Measurements from ENCODE around the gene HOXD11.

Gene HOXD11

DNA sequence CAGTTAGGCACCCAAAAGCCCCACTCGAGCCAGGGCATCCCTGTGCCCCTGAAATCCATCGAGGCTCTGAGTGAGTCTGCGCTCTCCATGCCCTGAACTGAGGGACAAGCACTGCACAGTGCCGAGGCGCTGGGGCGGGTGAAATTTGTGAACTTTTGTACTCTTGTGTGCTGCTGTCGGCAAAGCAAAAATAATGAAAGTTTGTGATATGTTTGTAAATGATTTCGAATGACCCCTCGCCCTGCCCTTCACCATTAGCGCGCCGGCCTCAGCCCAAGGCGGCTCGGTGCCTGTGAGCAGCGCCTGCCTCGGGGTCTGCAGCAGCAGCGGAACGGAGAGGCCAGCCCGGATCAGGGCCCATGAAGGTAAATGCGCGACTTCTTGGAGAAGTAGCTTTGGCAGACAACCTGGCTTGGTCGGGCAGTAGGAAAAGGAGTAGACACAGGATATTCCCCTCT lies 42.4 kb downstream of the HOXD11 start:
- DNase-seq (ENCODE audit: low read depth) = no peak

DNA sequence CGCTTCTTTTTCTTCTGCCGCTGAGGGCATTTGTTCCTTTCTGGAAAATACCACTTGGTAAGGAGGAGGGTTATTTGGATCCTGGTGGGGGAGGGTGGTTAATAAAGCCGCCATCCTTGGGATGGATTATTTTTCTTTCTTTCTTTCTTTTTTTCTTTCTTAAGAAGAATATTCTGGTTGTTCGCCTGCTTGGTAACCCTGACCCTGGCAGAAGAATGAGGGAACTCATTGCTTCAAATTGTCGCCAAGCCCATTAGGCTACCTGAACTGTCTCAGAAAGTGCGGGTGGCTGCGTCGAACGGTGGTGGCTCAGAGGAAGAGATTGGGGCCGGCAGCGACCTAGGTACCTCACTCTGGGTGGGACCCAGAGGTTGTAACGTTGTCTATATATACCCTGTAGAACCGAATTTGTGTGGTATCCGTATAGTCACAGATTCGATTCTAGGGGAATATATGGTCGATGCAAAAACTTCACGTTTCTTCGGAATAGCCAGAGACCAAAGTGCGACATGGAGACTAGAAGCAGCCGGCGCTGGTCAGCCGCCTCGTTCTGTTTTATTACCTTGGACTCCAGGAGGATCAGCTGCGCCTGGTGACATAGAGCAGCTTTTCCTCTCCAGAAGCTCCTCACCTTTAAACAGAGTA lies 43.0 kb downstream of the HOXD11 start:
- no peak for DNase-seq (ENCODE audit: low read depth)

DNA sequence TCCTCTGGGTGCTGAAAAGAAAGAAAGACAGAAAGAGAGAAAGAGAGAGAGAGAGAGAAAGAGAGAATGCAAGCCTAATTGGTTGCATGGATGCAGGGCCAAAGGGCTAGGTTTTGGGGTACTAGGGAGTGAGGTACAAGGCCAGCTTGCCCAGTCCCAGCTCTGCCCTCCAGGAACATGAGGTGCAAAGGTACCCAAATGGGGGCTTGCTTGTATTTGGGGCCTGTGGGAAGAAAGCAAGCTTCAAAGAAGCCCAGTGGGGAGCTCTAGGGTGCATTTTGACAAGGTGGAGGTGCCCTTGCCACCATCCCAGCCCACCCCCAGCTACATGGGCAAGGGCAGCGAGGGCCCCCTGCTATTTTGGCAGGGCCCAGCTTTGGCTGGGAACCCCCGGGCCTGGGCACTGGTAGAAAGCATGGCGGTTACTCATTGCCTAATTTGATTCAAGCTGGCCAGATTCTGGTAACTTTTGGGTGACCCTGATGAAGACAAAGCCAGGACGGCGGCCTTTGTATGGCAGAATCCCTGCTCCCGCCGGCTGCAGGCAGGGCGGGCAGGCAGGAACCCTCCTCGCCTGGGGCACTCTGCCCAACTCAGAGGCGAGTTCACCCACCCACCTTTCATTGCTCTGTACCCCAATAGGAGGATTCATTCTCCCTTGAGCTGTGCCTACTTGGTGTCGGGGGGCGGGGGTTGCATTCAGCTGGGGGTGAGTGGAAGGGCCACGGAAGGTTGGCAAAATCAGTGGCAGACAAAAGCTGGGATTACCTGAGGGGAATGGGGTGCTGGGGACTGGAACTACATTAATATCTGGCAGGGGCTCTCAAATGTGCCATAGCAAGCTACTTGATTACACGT lies 43.7 kb downstream of the HOXD11 start:
- no peak for DNase-seq (ENCODE audit: low read depth)

DNA sequence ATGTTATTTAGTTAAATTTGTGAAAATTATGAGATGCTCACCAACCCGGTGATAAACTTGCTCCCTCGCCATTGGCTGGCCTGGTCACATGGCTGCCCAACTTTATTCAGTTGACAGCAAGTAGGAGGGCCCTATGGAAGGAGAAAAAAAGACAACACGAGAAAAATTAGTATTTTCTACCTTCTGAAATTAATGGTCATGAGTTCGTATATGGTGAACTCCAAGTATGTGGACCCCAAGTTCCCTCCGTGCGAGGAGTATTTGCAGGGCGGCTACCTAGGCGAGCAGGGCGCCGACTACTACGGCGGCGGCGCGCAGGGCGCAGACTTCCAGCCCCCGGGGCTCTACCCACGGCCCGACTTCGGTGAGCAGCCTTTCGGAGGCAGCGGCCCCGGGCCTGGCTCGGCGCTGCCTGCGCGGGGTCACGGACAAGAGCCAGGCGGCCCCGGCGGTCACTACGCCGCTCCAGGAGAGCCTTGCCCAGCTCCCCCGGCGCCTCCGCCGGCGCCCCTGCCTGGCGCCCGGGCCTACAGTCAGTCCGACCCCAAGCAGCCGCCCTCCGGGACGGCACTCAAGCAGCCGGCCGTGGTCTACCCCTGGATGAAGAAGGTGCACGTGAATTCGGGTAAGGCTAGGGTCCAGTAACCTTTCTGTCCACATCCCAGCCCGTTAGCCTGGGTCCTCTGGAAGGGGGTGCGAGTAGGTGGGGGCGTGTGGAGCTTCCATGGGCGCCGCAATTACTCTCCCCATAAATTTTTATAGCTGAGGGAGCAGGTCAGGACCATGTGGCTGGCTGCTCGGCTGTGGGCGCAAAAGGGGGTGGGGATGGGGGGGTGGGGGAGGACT lies 44.6 kb downstream of the HOXD11 start, which contains the start of gene HOXD4:
HOXD4 (plus strand) TSS at position 109 of the 846 bp plus-strand sequence; CDS start at position 193, 84 bp downstream.
- DNase-seq (ENCODE audit: low read depth) = no peak

DNA sequence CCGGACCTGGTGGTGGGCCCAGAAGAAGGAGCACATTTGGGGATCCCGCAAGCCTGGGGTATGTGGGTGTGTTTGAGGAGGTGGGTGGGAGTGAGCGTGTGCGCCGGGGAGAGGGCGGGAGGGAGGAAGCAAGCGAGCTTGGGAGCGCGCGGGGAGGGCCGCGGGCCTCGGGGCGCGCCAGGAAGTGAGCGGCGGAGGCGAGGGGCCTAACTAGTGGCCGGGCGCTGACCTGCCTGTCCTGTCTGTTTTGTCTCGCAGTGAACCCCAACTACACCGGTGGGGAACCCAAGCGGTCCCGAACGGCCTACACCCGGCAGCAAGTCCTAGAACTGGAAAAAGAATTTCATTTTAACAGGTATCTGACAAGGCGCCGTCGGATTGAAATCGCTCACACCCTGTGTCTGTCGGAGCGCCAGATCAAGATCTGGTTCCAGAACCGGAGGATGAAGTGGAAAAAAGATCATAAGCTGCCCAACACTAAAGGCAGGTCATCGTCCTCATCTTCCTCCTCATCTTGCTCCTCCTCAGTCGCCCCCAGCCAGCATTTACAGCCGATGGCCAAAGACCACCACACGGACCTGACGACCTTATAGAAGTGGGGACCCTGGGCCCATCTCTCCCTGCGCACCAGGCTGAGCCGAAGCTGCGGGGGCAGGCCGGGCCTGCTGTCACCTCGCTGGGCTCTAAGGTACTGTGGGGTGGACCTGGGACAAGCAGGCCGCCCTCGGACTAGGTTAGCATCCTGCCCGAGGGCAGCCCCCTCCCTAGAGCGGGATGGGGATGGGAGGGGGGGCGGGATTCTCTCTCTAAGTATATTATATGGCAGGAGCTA lies 45.5 kb downstream of the HOXD11 start:
- no peak for DNase-seq (ENCODE audit: low read depth)

DNA sequence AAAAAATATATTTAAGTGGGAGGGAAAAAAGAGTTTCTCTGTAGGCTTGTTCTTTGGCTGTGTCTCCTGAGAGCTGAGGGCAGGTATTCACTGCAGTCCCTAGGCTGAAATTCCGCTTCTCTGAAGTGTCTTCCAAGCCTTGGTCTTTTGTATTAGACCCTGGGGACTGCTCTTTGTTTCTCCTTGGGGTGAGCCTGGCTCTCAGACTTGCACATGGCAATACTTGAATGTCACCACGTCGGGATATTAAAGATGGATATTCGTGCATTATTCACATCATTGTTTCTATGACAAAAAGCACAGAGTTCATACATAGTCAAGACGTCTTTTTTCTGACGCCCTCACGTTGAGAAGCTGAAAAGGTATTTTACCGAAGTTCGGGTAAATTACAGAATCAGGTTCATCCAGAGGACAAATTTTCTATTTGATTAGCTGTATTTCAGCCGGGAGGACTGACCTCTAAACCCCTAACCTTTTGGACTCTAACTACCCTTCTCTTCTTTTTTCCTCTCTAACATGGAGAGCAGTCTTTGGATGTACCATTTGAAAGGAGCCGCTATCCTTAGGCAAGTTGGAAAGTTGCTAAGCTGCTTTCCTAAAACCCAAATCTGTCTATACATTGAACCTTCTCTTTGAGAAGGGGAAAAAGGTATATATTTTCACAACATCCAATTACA lies 47.6 kb downstream of the HOXD11 start:
- no peak for DNase-seq (ENCODE audit: low read depth)

DNA sequence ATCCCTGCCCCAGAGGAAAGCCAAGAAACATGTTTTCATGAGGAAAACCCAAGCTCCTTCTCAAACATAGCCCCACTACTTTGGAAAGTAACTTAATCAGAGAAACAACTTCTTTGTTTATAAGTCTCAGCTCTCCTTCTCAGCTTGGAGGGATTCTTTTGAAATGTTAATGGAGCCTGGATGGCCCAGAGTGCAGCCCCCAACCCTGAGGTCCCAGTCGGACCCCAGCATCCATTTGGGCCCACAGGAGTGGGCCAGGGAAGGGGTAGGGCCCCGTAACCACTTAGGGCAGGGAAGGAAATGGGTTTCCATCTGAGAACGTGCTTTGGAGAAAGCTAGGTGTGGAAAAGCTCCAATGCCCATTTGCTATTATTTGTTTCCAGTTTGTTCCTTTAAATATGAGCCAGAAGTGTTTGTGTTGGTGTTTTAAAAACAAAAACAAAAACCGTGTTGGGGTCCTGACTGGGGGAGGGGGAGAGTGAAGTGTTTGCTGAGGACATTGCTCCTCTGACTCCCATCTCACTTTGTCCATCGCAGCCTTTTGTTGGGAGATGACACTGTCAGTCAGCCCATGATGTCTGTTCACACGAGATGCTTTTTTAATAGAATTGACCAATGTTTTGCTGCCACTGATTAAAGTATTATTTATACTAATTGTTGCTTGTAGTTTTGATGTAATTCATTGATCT lies 48.4 kb downstream of the HOXD11 start:
- DNase-seq (ENCODE audit: low read depth) = no peak

DNA sequence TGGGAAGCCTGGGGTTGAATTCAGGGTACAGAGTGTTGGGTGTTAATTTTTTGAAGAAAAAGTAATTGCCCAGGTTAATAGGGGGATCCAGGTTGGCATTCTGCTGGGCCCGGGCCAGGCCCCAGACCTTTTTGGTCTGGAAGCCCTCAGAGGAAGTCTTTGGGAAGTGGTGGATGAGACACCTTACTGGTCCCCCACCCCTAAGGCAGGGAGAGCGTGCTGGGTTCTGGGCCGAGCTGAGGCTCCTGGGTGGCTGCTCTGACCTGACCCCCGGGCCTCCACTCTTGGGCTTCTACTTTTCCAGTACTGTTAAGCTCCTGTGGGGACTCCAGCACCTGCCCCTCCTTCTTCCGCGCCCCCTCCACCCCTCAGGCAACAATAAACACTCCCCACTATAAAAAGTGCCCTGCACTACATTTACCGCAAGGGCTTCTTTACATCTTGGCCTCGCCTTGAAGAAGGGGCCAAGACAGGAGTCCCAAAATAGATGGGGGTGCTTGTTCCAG lies 49.3 kb downstream of the HOXD11 start:
- DNase-seq (ENCODE audit: low read depth) = no peak

DNA sequence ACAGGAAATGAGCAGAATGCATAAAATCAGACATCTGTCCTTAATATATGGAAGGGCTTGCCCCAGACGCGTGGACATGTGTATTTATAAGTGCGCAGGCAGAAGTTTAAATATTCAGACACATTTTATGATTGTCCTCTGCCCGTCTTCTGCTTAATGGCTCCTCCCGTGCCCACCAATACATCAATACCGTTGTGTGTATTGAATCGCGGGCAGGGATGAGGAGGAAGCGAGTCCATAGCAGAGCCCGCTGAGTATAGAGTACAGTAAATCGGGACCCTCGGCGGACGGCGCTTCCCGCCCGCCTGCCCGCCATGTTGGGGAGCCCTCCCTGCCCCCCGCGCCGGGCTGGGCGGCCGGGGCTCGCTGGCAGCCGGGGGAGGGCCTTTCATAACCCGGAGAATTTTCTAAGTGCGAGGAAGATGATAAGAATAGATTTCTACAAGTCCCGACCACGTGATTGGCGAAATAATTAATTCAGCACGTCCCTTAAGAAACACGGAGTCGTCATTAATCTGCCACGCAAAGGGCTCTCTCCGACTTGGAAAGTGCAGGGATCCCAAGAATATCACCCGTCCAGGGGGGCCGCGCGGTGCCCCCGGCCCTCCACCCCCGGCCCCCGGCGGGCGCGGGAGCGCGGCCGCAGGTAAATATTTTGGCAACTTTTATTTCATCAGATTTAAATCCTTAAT lies 49.9 kb downstream of the HOXD11 start, which contains the start of gene HOXD3:
HOXD3 (plus strand) TSS at position 501 of the 692 bp plus-strand sequence. CDS start 11,808 bp downstream, outside the sequence.
- DNase-seq (ENCODE audit: low read depth) = no peak

DNA sequence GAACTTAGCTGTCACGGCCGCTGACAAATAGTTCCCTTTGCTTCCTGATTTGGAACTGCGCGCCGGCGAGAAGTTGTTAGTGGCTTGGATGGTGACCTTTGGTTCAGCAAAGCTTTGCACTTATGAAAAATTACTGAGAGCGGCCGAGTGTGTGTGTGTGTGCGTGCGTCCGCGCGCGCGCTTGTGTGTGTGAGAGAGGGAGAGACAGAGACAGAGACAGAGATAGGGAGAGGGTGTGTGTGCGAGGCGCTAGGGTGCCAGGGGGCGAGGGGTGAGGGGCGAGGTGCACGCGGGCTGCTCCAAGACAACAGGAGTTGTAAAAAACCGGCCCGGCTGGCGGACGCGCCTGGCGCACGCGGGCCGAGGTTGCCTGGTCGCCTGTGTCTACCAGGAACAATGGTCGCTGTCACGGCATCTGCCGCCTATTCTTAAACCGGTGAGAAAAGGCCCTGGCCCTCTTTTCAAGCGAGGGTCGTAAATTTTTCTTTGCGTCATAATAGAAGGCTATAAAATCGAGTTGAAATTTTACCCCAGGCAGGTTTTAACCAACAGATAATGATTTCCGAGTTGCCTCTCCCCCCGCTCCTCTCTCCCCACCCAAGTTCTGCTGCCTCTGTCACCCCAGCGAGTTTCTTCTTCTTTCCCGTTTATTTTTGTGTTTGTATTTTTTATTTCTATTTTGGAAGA lies 50.6 kb downstream of the HOXD11 start:
- DNase-seq (ENCODE audit: low read depth) = no peak

DNA sequence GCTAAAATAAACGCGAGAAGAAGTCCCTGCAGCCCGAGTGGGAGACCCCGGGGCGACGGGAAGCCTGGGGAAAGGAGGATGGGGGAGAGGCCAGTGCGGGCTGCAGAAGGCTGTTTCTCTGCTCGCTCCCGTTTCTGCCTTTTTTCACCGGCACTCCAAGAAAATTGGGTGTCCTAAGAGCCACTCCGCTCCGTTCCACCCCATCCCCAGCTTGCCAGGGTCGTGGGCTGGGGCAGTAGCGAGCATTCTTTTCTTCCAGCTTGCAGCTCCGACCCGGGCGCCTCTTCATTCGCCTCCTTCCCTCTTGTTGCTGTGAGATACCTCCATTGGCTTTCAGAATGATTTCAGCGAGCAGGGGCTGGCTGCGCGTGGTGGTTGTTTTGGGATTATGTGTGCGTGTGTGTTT lies 51.1 kb downstream of the HOXD11 start:
- no peak for DNase-seq (ENCODE audit: low read depth)

DNA sequence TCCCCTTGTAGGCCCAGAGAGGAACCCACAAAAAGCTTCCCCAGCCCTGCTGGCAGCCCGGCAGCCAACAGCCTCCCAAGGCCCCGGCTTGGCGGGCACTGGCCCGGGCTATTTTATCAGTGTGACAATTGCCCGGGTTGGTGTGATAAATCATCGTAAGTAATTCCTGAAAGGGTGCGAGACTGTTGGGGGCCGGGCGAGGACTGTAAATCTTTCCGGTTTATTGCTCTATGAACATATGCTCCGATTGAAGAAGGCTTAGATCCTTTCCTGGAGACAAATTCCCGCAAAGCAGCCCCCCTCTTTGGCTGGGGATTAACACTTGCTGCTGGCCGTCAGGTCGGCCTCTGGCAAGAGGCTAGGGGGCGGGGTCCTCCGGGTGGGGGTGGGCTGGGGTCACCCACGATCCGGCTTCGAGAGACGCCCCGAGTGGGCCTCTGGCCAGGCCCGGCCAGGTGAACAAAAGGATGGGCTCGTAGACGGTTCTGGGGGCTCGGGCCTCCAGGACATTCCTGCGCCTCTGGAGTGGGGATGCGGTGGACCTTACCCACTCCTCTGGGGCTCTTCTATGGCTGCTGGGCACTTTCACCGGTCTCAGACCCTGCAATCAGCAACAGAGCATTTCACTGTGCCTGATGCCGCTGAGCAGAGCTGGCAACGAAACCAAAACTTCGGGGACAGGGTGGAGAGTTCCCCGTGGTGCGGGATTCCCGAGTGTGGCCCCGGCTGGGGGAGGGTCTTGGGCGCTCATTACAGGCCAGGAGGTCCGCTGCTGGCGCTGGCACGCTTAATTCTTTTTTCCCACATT lies 52.0 kb downstream of the HOXD11 start:
- no peak for DNase-seq (ENCODE audit: low read depth)
